NCI-H524 treated with DMSO at 0.1 percent for 48 hours (cell line): ENCODE data around the gene LRRC14B.
"Not testable (repeated sequence)": the region's sequence is repeated elsewhere in the genome, so short reads cannot be mapped to it uniquely, and the experiment has no call there.

Experiments
- DNase-seq: peaks from one replicate; lab custom pipeline; 2025; lab: John Stamatoyannopoulos, UW

The LRRC14B gene

GRCh38 chr5:160921-161802 is 30.1 kb upstream of the LRRC14B start:
- DNase-seq, result no peak

GRCh38 chr5:161803-162110 is 29.5 kb upstream of the LRRC14B start:
- no peak for DNase-seq

GRCh38 chr5:162190-162564 is 29.1 kb upstream of the LRRC14B start:
- DNase-seq, result no peak

GRCh38 chr5:162565-163337 is 28.5 kb upstream of the LRRC14B start:
- no peak for DNase-seq

GRCh38 chr5:163338-163620 is 28.0 kb upstream of the LRRC14B start:
- DNase-seq, result no peak

GRCh38 chr5:163841-164240 is 27.5 kb upstream of the LRRC14B start:
- no peak for DNase-seq

- DNase-seq, result no peak
Observed at GRCh38 chr5:164244-164643, 27.1 kb upstream of the LRRC14B start.

- not testable (repeated sequence) for DNase-seq
Observed at GRCh38 chr5:164783-165182, 26.5 kb upstream of the LRRC14B start.

- no peak for DNase-seq
Observed at GRCh38 chr5:166441-167372, 24.6 kb upstream of the LRRC14B start.

- no peak for DNase-seq
Observed at GRCh38 chr5:167511-167910, 23.8 kb upstream of the LRRC14B start.

- DNase-seq, result no peak
Observed at GRCh38 chr5:167982-168660, 23.2 kb upstream of the LRRC14B start.

GRCh38 chr5:169071-169727 is 22.1 kb upstream of the LRRC14B start:
- DNase-seq, result no peak

- DNase-seq, result no peak
Observed at GRCh38 chr5:169728-170094, 21.6 kb upstream of the LRRC14B start.

GRCh38 chr5:170971-171800 is 20.1 kb upstream of the LRRC14B start:
- DNase-seq, result no peak

- DNase-seq, result no peak
Observed at GRCh38 chr5:171801-172331, 19.4 kb upstream of the LRRC14B start.

- no peak for DNase-seq
Observed at GRCh38 chr5:172421-172820, 18.9 kb upstream of the LRRC14B start.

GRCh38 chr5:172841-173251 is 18.4 kb upstream of the LRRC14B start:
- no peak for DNase-seq

- no peak for DNase-seq
Observed at GRCh38 chr5:173392-174290, 17.7 kb upstream of the LRRC14B start.

GRCh38 chr5:174291-174600 is 17.0 kb upstream of the LRRC14B start:
- no peak for DNase-seq
